ENCODE measurements around the gene SLC6A5. TPM values are rescaled to one million over a fixed set of nuclear protein-coding genes. Genes with fewer than 3 reads are reported as not detected.

SLC6A5 gene
- polyA plus RNA-seq, 1 of the 3 experiments (the other 2 are of a cell fraction): not detected

DNA sequence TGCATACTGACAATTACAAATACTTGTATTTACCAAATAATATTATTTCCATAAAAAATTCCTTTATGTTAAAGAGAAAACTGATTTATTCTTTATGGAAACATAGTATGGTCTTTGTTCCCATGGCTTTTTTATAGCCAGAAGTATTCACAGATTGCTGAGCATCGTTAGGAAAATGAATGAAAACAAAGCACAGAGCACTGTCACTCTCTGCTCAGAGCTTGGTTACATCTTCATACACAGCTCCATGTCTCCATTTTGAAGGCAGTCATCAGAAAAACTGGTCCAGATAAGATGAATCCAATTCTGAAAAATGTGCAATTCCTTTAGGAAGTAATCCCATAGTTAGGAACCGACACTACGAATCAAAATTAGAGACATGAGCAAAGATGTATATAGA lies 9.0 kb upstream of the SLC6A5 start (continued):
- TF ChIP-seq, protein P1, sequence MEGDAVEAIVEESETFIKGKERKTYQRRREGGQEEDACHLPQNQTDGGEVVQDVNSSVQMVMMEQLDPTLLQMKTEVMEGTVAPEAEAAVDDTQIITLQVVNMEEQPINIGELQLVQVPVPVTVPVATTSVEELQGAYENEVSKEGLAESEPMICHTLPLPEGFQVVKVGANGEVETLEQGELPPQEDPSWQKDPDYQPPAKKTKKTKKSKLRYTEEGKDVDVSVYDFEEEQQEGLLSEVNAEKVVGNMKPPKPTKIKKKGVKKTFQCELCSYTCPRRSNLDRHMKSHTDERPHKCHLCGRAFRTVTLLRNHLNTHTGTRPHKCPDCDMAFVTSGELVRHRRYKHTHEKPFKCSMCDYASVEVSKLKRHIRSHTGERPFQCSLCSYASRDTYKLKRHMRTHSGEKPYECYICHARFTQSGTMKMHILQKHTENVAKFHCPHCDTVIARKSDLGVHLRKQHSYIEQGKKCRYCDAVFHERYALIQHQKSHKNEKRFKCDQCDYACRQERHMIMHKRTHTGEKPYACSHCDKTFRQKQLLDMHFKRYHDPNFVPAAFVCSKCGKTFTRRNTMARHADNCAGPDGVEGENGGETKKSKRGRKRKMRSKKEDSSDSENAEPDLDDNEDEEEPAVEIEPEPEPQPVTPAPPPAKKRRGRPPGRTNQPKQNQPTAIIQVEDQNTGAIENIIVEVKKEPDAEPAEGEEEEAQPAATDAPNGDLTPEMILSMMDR (IDR thresholded peaks at IDR 0.05): no peak
- no peak for TF ChIP-seq MXI1 (IDR thresholded peaks at IDR 0.05; ENCODE audit: low read depth, low read length)

DNA sequence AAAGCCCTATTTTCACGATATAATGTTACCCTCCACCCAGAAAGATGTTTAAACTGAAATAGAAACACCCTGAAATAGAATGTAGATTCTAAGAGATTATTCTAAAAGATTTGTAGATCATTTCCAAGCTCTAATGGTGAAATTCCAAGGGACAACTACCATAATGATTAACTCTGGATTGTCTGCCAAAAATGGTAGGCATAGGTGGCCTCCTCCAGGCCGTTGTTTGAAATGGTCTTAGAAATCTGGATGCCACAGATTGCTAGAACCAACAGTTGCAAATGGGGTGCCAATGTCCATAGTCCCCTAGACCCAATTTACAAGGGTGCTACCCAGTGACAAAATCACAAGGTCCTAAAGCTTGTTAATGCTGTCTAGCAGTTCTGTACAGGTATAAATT lies 6.7 kb upstream of the SLC6A5 start:
- 16% methylated on average over 2 of the region's 2 CpGs for WGBS (ENCODE audit: low lambda C conversion rate)
- no peak overlapping the region for H2AFZ ChIP-seq (ENCODE audit: low read depth)

More for the DNA sequence above, 6.7 kb upstream of the SLC6A5 start:
- no peak for DNase-seq
- Histone ChIP-seq H3K4me3 (ENCODE audit: low read depth in 2 of 2, low read length in 1 of 2) (no peak overlapping the region), H3K36me3 (replicated peaks in 1 of 2; ENCODE audit: control insufficient read depth in 1 of 2, insufficient read depth in 2 of 2, low read length in 1 of 2) (no peaks in the 10 kb centered on the region), H3K9ac (no peak overlapping the region), H3K79me2 (ENCODE audit: insufficient read depth) (no peaks in the 10 kb centered on the region), H3K9me2 (no peaks in the 10 kb centered on the region), H3F3A (replicated peaks; ENCODE audit: insufficient read depth) (no peaks in the 10 kb centered on the region), H3K27ac (ENCODE audit: low read depth in 2 of 2, low read length in 1 of 2) (no peak overlapping the region), H4K20me1 (ENCODE audit: insufficient read depth) (no peaks in the 10 kb centered on the region), H3K27me3 (ENCODE audit: insufficient read depth) (no peaks in the 10 kb centered on the region), H3K9me3 (no peaks in the 10 kb centered on the region), H3K4me1 (ENCODE audit: control insufficient read depth in 1 of 2, insufficient read depth in 2 of 2, low read depth in 1 of 2, low read length in 1 of 2) (peaks cover 0 to 11% of the 10 kb centered on the region in 2 experiments; a peak in 2 of 4 replicates), H3K4me2 (no peak overlapping the region)
- TF ChIP-seq MXI1 (IDR thresholded peaks at IDR 0.05; ENCODE audit: low read depth, low read length): no peak
- TF ChIP-seq, protein P2, sequence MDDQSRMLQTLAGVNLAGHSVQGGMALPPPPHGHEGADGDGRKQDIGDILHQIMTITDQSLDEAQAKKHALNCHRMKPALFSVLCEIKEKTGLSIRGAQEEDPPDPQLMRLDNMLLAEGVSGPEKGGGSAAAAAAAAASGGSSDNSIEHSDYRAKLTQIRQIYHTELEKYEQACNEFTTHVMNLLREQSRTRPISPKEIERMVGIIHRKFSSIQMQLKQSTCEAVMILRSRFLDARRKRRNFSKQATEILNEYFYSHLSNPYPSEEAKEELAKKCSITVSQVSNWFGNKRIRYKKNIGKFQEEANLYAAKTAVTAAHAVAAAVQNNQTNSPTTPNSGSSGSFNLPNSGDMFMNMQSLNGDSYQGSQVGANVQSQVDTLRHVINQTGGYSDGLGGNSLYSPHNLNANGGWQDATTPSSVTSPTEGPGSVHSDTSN (IDR thresholded peaks at IDR 0.05): no peak
- TF ChIP-seq, protein P1 (IDR thresholded peaks at IDR 0.05): no peak
- TF ChIP-seq, protein P3, sequence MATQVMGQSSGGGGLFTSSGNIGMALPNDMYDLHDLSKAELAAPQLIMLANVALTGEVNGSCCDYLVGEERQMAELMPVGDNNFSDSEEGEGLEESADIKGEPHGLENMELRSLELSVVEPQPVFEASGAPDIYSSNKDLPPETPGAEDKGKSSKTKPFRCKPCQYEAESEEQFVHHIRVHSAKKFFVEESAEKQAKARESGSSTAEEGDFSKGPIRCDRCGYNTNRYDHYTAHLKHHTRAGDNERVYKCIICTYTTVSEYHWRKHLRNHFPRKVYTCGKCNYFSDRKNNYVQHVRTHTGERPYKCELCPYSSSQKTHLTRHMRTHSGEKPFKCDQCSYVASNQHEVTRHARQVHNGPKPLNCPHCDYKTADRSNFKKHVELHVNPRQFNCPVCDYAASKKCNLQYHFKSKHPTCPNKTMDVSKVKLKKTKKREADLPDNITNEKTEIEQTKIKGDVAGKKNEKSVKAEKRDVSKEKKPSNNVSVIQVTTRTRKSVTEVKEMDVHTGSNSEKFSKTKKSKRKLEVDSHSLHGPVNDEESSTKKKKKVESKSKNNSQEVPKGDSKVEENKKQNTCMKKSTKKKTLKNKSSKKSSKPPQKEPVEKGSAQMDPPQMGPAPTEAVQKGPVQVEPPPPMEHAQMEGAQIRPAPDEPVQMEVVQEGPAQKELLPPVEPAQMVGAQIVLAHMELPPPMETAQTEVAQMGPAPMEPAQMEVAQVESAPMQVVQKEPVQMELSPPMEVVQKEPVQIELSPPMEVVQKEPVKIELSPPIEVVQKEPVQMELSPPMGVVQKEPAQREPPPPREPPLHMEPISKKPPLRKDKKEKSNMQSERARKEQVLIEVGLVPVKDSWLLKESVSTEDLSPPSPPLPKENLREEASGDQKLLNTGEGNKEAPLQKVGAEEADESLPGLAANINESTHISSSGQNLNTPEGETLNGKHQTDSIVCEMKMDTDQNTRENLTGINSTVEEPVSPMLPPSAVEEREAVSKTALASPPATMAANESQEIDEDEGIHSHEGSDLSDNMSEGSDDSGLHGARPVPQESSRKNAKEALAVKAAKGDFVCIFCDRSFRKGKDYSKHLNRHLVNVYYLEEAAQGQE (IDR thresholded peaks at IDR 0.05; ENCODE audit: low read depth, low read length): no peak
- TF ChIP-seq, protein P4, sequence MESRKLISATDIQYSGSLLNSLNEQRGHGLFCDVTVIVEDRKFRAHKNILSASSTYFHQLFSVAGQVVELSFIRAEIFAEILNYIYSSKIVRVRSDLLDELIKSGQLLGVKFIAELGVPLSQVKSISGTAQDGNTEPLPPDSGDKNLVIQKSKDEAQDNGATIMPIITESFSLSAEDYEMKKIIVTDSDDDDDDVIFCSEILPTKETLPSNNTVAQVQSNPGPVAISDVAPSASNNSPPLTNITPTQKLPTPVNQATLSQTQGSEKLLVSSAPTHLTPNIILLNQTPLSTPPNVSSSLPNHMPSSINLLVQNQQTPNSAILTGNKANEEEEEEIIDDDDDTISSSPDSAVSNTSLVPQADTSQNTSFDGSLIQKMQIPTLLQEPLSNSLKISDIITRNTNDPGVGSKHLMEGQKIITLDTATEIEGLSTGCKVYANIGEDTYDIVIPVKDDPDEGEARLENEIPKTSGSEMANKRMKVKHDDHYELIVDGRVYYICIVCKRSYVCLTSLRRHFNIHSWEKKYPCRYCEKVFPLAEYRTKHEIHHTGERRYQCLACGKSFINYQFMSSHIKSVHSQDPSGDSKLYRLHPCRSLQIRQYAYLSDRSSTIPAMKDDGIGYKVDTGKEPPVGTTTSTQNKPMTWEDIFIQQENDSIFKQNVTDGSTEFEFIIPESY (IDR thresholded peaks at IDR 0.05; ENCODE audit: borderline replicate concordance, low read depth): no peak
- no peak for TF ChIP-seq RCOR1 (IDR thresholded peaks at IDR 0.05; ENCODE audit: low read length)
- no peak for TF ChIP-seq EZH2phosphoT487 (IDR thresholded peaks at IDR 0.05; ENCODE audit: borderline replicate concordance, low read depth)
- TF ChIP-seq YY1 (IDR thresholded peaks at IDR 0.05; ENCODE audit: low read depth): no peak
- no peak for TF ChIP-seq POLR2AphosphoS5 (IDR thresholded peaks at IDR 0.05; ENCODE audit: low read depth, low read length)
- TF ChIP-seq, protein P5, sequence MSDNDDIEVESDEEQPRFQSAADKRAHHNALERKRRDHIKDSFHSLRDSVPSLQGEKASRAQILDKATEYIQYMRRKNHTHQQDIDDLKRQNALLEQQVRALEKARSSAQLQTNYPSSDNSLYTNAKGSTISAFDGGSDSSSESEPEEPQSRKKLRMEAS (IDR thresholded peaks at IDR 0.05; ENCODE audit: low read depth): no peak
- no peak for TF ChIP-seq NRF1 (IDR thresholded peaks at IDR 0.05; ENCODE audit: low read depth, low read length)
- TF ChIP-seq USF1 (IDR thresholded peaks at IDR 0.05; ENCODE audit: borderline replicate concordance, low read depth): no peak
- TF ChIP-seq SIN3A (IDR thresholded peaks at IDR 0.05; ENCODE audit: borderline replicate concordance, low read depth, low read length): no peak
- TF ChIP-seq FOXM1 (IDR thresholded peaks at IDR 0.05; ENCODE audit: low read depth): no peak
- TF ChIP-seq NFIC (IDR thresholded peaks at IDR 0.05; ENCODE audit: borderline replicate concordance): no peak
- no peak for TF ChIP-seq GATA2 (CRISPR knock-in tag; IDR thresholded peaks at IDR 0.05)
- TF ChIP-seq CHD2 (IDR thresholded peaks at IDR 0.05; ENCODE audit: low read length, partially characterized antibody): no peak
- TF ChIP-seq SMC3 (IDR thresholded peaks at IDR 0.05; ENCODE audit: low read depth, low read length): no peak
- TF ChIP-seq JUND (IDR thresholded peaks at IDR 0.05): no peak
- ChIA-PET CTCF (interaction anchor here (0.8 to 5.2 kb wide), 4 partner anchors 17 to 203 kb away, joined by 3 to 35 read pairs (median 3); no protein-coding TSS in a partner anchor), POLR2A (no interaction called here)

Measured in SK-N-SH (cell line).